ENCODE data around the gene TRIO. TPM values are rescaled to one million over a fixed set of nuclear protein-coding genes. Genes with fewer than 3 reads are reported as not detected.
A peak's percentile ranks its signal among the peaks of the same experiment; 100 is the strongest.

TRIO gene
- total and polyA plus RNA-seq, 10 of the 15 experiments (the other 5 are each of a cell fraction or from before 2014, with no cell fraction given), result 5.1 to 96.4 (median 44.6) TPM

DNA sequence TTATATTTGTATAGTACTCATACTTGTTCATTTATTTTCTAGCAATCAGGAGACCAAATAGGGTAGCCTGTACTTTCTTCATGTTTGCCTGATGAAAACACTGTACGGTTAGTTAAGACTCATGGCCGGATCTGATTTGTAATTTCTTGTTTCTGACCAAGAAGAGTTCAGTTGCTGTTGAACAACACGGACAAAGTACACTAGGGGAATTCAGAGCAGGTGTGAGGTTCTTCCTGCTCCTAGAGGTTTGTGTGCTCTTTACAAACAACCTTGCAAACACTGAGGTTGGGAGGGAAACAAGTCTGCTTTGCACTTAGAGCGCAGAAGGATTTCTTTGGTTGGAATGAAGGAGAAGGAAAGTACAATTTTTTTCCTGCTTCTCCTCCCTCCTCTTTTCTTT, 69.7 kb downstream of the TRIO start (continued):
- TF ChIP-seq MEF2B (IDR thresholded peaks at IDR 0.05; ENCODE audit: partially characterized antibody, poor library complexity, severe bottlenecking) (no peak), TARDBP (IDR thresholded peaks at IDR 0.05; ENCODE audit: borderline replicate concordance) (no peak), MEF2A (IDR thresholded peaks at IDR 0.05; ENCODE audit: insufficient read depth, low read depth, low read length) (no peak), ZZZ3 (IDR thresholded peaks at IDR 0.05; ENCODE audit: control insufficient read depth, insufficient read length, low read depth) (no peak), YY1 (IDR thresholded peaks at IDR 0.05; ENCODE audit: low read depth, low read length) (peak; percentile 30; the same call in 1 of the 2 replicates), ZBED1 (IDR thresholded peaks at IDR 0.05; ENCODE audit: borderline replicate concordance) (0 out of 2 replicates have a peak, but pooled peaks have one; percentile 6), SRF (IDR thresholded peaks at IDR 0.05; ENCODE audit: low read depth in 2 of 2, low read length in 2 of 2) (no peak), ZNF24 (IDR thresholded peaks at IDR 0.05) (0 out of 2 replicates have a peak, but pooled peaks have one; percentile 14), CUX1 (IDR thresholded peaks at IDR 0.05; ENCODE audit: insufficient replicate concordance, low read depth, low read length) (peak; percentile 61), SPI1 (IDR thresholded peaks at IDR 0.05; ENCODE audit: borderline replicate concordance, insufficient read depth, low read depth, low read length) (no peak), WRNIP1 (IDR thresholded peaks at IDR 0.05; ENCODE audit: borderline replicate concordance, low read depth, low read length) (no peak), MYC (IDR thresholded peaks at IDR 0.05; ENCODE audit: insufficient read depth, insufficient read length, insufficient replicate concordance, low read length, severe bottlenecking) (no peak), BHLHE40 (IDR thresholded peaks at IDR 0.05; ENCODE audit: borderline replicate concordance in 1 of 2, low read depth in 2 of 2, low read length in 1 of 2) (0 out of 4 replicates have a peak, but pooled peaks have one; percentile 2 to 13), TCF7 (IDR thresholded peaks at IDR 0.05; ENCODE audit: borderline replicate concordance) (no peak), ZNF687 (IDR thresholded peaks at IDR 0.05) (peak; percentile 69), RB1 (IDR thresholded peaks at IDR 0.05; ENCODE audit: borderline replicate concordance) (0 out of 2 replicates have a peak, but pooled peaks have one; percentile 1)
- TF ChIP-seq, protein P1, sequence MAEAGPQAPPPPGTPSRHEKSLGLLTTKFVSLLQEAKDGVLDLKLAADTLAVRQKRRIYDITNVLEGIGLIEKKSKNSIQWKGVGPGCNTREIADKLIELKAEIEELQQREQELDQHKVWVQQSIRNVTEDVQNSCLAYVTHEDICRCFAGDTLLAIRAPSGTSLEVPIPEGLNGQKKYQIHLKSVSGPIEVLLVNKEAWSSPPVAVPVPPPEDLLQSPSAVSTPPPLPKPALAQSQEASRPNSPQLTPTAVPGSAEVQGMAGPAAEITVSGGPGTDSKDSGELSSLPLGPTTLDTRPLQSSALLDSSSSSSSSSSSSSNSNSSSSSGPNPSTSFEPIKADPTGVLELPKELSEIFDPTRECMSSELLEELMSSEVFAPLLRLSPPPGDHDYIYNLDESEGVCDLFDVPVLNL (IDR thresholded peaks at IDR 0.05; ENCODE audit: low read depth, low read length), result no peak
- TF ChIP-seq, protein P2, sequence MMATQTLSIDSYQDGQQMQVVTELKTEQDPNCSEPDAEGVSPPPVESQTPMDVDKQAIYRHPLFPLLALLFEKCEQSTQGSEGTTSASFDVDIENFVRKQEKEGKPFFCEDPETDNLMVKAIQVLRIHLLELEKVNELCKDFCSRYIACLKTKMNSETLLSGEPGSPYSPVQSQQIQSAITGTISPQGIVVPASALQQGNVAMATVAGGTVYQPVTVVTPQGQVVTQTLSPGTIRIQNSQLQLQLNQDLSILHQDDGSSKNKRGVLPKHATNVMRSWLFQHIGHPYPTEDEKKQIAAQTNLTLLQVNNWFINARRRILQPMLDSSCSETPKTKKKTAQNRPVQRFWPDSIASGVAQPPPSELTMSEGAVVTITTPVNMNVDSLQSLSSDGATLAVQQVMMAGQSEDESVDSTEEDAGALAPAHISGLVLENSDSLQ (IDR thresholded peaks at IDR 0.05), result no peak
